ENCODE results near the gene EIF3M.

The EIF3M gene

GRCh38 chr11:32615422-32615821, 31.8 kb downstream of the EIF3M start:
- H3K4me3 ChIP-seq (ENCODE audit: low read depth, low read length), result no peak overlapping the region
- no peak for TF ChIP-seq CTCF (IDR thresholded peaks at IDR 0.05; ENCODE audit: low read depth, low read length)

- no peak for TF ChIP-seq CTCF (IDR thresholded peaks at IDR 0.05; ENCODE audit: low read depth, low read length)
- no peak overlapping the region for H3K4me3 ChIP-seq (ENCODE audit: low read depth, low read length)
These were observed 33.3 kb downstream of the EIF3M start for GRCh38 chr11:32616903-32617302.

GRCh38 chr11:32630844-32631243, 47.2 kb downstream of the EIF3M start:
- H3K4me3 ChIP-seq (ENCODE audit: low read depth, low read length), result no peak overlapping the region
- TF ChIP-seq CTCF (IDR thresholded peaks at IDR 0.05; ENCODE audit: low read depth, low read length), result no peak

- TF ChIP-seq CTCF (IDR thresholded peaks at IDR 0.05; ENCODE audit: low read depth, low read length), result no peak
- H3K4me3 ChIP-seq (ENCODE audit: low read depth, low read length), result no peak overlapping the region
These were observed 52.2 kb downstream of the EIF3M start for GRCh38 chr11:32635819-32636218.

- no peak overlapping the region for H3K4me3 ChIP-seq (ENCODE audit: low read depth, low read length)
- TF ChIP-seq CTCF (IDR thresholded peaks at IDR 0.05; ENCODE audit: low read depth, low read length), result no peak
These were observed 57.7 kb downstream of the EIF3M start for GRCh38 chr11:32641361-32641760.

- no peak overlapping the region for H3K4me3 ChIP-seq (ENCODE audit: low read depth, low read length)
- no peak for TF ChIP-seq CTCF (IDR thresholded peaks at IDR 0.05; ENCODE audit: low read depth, low read length)
These were observed 59.9 kb downstream of the EIF3M start for GRCh38 chr11:32643526-32643925.
